ENCODE measurements around the gene OR10K1. TPM values are rescaled to one million over a fixed set of nuclear protein-coding genes. Genes with fewer than 3 reads are reported as not detected.

Gene OR10K1
- total and polyA plus RNA-seq, 5 donors: not detected

Other genes starting within 250 kb of the OR10K1 start
- not detected for gene CD1A, start 207.4 kb upstream of the OR10K1 start, total RNA-seq
- not detected for gene CD1A, start 207.4 kb upstream of the OR10K1 start, polyA plus RNA-seq
- gene CD1C, start 171.9 kb upstream of the OR10K1 start, total RNA-seq: under 1 TPM in 2 of 4 donors, not detected in 2; 0.34 to 0.65 TPM
- gene CD1C, start 171.9 kb upstream of the OR10K1 start, polyA plus RNA-seq: not detected
- gene CD1B, start 130.3 kb upstream of the OR10K1 start, total RNA-seq: not detected
- not detected for gene CD1B, start 130.3 kb upstream of the OR10K1 start, polyA plus RNA-seq
- gene CD1E, start 107.9 kb upstream of the OR10K1 start, total RNA-seq: under 1 TPM in 2 of 4 donors, not detected in 2; 0.29 to 0.59 TPM
- not detected for gene CD1E, start 107.9 kb upstream of the OR10K1 start, polyA plus RNA-seq
- gene OR10T2, start 62.4 kb upstream of the OR10K1 start, total RNA-seq: not detected
- not detected for gene OR10T2, start 62.4 kb upstream of the OR10K1 start, polyA plus RNA-seq
- not detected for gene OR10K2, start 35.6 kb upstream of the OR10K1 start, total RNA-seq
- gene OR10K2, start 35.6 kb upstream of the OR10K1 start, polyA plus RNA-seq: not detected
- not detected for gene OR10R2, start 10.4 kb downstream of the OR10K1 start, total RNA-seq
- gene OR10R2, start 10.4 kb downstream of the OR10K1 start, polyA plus RNA-seq: not detected
- gene OR6Y1, start 92.6 kb downstream of the OR10K1 start, total RNA-seq: not detected
- gene OR6Y1, start 92.6 kb downstream of the OR10K1 start, polyA plus RNA-seq: not detected
- not detected for gene OR6P1, start 108.7 kb downstream of the OR10K1 start, total RNA-seq
- gene OR6P1, start 108.7 kb downstream of the OR10K1 start, polyA plus RNA-seq: not detected
- not detected for gene OR10X1, start 118.1 kb downstream of the OR10K1 start, total RNA-seq
- not detected for gene OR10X1, start 118.1 kb downstream of the OR10K1 start, polyA plus RNA-seq
- not detected for gene OR10Z1, start 143.4 kb downstream of the OR10K1 start, total RNA-seq
- not detected for gene OR10Z1, start 143.4 kb downstream of the OR10K1 start, polyA plus RNA-seq
- not detected for gene SPTA1, start 224.9 kb downstream of the OR10K1 start, total RNA-seq
- not detected for gene SPTA1, start 224.9 kb downstream of the OR10K1 start, polyA plus RNA-seq
- not detected for gene OR6K2, start 238.8 kb downstream of the OR10K1 start, total RNA-seq
- gene OR6K2, start 238.8 kb downstream of the OR10K1 start, polyA plus RNA-seq: not detected

Data from right cardiac atrium (tissue), 5 donors.